ENCODE data around the gene OR2B6.

DNA sequence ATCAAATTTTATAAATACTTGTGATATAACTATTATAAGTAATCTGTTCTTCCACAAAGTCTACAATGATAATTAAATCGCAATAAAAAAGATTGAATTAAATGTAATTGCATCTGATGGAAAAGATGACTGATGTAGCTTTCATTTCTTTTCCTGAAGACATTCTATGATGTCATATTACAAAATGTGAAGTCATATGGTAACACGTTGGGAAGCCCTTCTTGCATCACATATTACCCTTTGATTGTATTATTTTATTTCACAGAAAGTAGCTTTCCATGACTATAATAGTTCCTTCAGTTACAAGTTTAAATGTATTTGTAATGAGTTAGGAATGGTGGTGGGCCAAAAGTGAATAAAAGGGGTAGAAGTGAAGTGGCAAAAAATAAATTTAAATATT lies 25.8 kb upstream of the OR2B6 start:
- TF ChIP-seq, protein P1, sequence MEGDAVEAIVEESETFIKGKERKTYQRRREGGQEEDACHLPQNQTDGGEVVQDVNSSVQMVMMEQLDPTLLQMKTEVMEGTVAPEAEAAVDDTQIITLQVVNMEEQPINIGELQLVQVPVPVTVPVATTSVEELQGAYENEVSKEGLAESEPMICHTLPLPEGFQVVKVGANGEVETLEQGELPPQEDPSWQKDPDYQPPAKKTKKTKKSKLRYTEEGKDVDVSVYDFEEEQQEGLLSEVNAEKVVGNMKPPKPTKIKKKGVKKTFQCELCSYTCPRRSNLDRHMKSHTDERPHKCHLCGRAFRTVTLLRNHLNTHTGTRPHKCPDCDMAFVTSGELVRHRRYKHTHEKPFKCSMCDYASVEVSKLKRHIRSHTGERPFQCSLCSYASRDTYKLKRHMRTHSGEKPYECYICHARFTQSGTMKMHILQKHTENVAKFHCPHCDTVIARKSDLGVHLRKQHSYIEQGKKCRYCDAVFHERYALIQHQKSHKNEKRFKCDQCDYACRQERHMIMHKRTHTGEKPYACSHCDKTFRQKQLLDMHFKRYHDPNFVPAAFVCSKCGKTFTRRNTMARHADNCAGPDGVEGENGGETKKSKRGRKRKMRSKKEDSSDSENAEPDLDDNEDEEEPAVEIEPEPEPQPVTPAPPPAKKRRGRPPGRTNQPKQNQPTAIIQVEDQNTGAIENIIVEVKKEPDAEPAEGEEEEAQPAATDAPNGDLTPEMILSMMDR (IDR thresholded peaks at IDR 0.05): no peak
- no peak for TF ChIP-seq EP300 (IDR thresholded peaks at IDR 0.05)

Data from sigmoid colon (tissue), 4 donors.